ENCODE data around the gene SEMA3G. TPM values are rescaled to one million over a fixed set of nuclear protein-coding genes. Genes with fewer than 3 reads are reported as not detected.

SEMA3G gene
- total RNA-seq, 1 donor from 2014 or later: 0.80 TPM

DNA sequence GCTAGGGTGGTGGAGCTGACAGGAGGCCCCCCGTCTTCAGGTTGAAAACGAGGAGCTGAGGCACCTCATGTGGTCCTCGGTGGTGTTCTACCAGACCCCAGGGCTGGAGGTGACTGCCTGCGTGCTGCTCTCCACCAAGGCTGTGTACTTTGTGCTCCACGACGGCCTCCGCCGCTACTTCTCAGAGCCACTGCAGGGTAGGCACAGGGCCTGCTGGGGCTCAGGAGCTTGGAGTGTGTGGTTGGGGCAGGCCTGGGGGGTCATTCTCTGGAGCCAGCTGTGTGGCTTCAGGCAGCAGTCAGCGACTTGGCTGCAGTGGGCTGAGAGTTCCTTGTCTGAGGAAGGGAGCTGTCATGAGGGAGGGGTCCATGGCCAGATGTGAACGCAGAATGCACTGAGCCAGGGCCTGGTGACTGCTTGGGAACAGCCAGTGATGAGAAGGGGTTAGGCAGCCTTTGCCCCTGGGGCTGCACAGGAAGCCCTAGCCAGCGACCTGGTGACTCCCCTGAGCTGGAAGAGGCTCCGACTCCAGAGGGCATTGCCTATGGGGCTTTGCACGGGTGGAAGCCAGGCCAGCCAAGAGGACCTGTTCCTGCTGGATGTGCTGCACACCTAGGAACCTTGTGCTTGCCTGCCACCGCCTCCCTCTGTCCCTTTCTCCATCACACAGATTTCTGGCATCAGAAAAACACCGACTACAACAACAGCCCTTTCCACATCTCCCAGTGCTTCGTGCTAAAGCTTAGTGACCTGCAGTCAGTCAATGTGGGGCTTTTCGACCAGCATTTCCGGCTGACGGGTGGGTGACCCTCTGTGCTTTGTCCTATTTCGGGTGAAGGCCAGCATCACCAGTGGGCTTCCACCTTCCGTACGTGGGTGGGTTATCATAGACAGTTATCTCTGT lies 45.4 kb upstream of the SEMA3G start:
- TF ChIP-seq CTCF (IDR thresholded peaks at IDR 0.05; ENCODE audit: unreplicated experiment): no peak
- H3K4me3 Mint-ChIP-seq: no peak overlapping the region
- peaks cover 12% of the 10 kb centered on the region for H3K4me1 Mint-ChIP-seq
- no peak overlapping the region for H3K27ac Mint-ChIP-seq
- no peak for DNase-seq (ENCODE audit: low spot score in 2 of 2, unreplicated experiment in 2 of 2)
- no peaks in the 10 kb centered on the region for H3K27me3 Mint-ChIP-seq (ENCODE audit: low read depth)
- H3K9me3 Mint-ChIP-seq: no peaks in the 10 kb centered on the region
- H3K36me3 Mint-ChIP-seq: peaks cover 33% of the 10 kb centered on the region

DNA sequence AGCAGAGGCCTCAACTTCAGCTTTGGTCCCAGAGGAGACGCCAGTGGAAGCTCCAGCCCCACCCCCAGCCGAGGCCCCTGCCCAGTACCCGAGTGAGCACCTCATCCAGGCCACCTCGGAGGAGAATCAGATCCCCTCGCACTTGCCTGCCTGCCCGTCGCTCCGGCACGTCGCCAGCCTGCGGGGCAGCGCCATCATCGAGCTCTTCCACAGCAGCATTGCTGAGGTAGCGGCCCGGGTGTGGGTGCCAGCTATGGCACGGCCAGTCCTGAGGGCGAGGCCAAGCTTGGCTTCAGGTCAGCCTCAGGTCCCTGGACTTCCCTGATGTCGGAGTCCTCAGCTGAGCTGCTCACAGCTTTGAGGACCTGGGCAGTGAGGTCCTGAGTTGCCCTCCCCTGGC lies 44.5 kb upstream of the SEMA3G start:
- H3K27me3 Mint-ChIP-seq (ENCODE audit: low read depth): no peaks in the 10 kb centered on the region
- H3K36me3 Mint-ChIP-seq: peaks cover 33% of the 10 kb centered on the region
- H3K4me3 Mint-ChIP-seq: no peak overlapping the region
- no peak for DNase-seq (ENCODE audit: low spot score in 2 of 2, unreplicated experiment in 2 of 2)
- TF ChIP-seq CTCF (IDR thresholded peaks at IDR 0.05; ENCODE audit: unreplicated experiment): no peak
- peaks cover 19% of the 10 kb centered on the region for H3K4me1 Mint-ChIP-seq
- no peaks in the 10 kb centered on the region for H3K9me3 Mint-ChIP-seq
- no peak overlapping the region for H3K27ac Mint-ChIP-seq

GRCh38 chr3:52488746-52489145 lies 43.8 kb upstream of the SEMA3G start:
- Mint-ChIP-seq H3K9me3 (no peaks in the 10 kb centered on the region), H3K27ac (no peak overlapping the region), H3K27me3 (ENCODE audit: low read depth) (no peaks in the 10 kb centered on the region), H3K4me3 (no peak overlapping the region), H3K4me1 (peaks cover 23% of the 10 kb centered on the region), H3K36me3 (peaks cover 33% of the 10 kb centered on the region)
- no peak for TF ChIP-seq CTCF (IDR thresholded peaks at IDR 0.05; ENCODE audit: unreplicated experiment)
- DNase-seq (ENCODE audit: low spot score in 2 of 2, unreplicated experiment in 2 of 2): no peak

- H3K4me3 Mint-ChIP-seq: no peak overlapping the region
- peaks cover 30% of the 10 kb centered on the region for H3K4me1 Mint-ChIP-seq
- no peak for DNase-seq (ENCODE audit: low spot score in 2 of 2, unreplicated experiment in 2 of 2)
- H3K27me3 Mint-ChIP-seq (ENCODE audit: low read depth): no peaks in the 10 kb centered on the region
- no peak overlapping the region for H3K27ac Mint-ChIP-seq
- no peaks in the 10 kb centered on the region for H3K9me3 Mint-ChIP-seq
- peaks cover 33% of the 10 kb centered on the region for H3K36me3 Mint-ChIP-seq
- no peak for TF ChIP-seq CTCF (IDR thresholded peaks at IDR 0.05; ENCODE audit: unreplicated experiment)
Measured at GRCh38 chr3:52487788-52488691, 43.1 kb upstream of the SEMA3G start.

DNA sequence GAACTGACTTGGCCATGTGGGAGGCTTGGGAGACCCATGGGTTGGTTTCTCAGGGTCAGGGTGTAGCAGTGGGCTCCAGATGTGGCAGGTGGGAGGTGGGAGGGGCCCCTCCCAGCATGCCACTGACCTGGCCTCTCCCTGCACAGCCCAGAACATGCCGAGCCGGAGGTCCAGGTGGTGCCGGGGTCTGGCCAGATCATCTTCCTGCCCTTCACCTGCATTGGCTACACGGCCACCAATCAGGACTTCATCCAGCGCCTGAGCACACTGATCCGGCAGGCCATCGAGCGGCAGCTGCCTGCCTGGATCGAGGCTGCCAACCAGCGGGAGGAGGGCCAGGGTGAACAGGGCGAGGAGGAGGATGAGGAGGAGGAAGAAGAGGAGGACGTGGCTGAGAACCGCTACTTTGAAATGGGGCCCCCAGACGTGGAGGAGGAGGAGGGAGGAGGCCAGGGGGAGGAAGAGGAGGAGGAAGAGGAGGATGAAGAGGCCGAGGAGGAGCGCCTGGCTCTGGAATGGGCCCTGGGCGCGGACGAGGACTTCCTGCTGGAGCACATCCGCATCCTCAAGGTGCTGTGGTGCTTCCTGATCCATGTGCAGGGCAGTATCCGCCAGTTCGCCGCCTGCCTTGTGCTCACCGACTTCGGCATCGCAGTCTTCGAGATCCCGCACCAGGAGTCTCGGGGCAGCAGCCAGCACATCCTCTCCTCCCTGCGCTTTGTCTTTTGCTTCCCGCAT lies 42.3 kb upstream of the SEMA3G start:
- H3K9me3 Mint-ChIP-seq: no peaks in the 10 kb centered on the region
- peaks cover 37% of the 10 kb centered on the region for H3K4me1 Mint-ChIP-seq
- no peak for DNase-seq (ENCODE audit: low spot score in 2 of 2, unreplicated experiment in 2 of 2)
- H3K36me3 Mint-ChIP-seq: peaks cover 26% of the 10 kb centered on the region
- H3K27ac Mint-ChIP-seq: no peak overlapping the region
- TF ChIP-seq CTCF (IDR thresholded peaks at IDR 0.05; ENCODE audit: unreplicated experiment): no peak
- H3K27me3 Mint-ChIP-seq (ENCODE audit: low read depth): no peaks in the 10 kb centered on the region
- H3K4me3 Mint-ChIP-seq: no peak overlapping the region
